Measurements from ENCODE around the gene JAG2.

Gene JAG2

DNA sequence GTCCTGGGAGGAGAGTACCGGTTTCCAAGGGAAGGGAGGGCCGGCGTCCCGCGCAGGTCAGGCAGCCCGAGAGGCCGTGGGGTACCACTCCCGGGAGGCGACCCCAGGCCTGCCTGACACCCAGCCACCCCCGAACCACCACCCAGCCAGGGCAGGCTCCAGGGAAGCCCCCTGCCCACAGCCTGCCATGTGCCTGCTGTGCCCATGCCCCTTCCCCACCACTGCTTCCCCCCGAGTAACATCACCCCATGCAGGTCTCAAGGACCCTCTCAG lies 10.2 kb upstream of the JAG2 start:
- TF ChIP-seq CTCF (IDR thresholded peaks at IDR 0.05; ENCODE audit: low read depth, low read length, missing control alignments), result no peak
- H3K4me3 ChIP-seq (replicated peaks; ENCODE audit: low read depth, low read length), result no peak overlapping the region
- no peak for DNase-seq (ENCODE audit: extremely low read depth, low read depth)

- DNase-seq (ENCODE audit: extremely low read depth, low read depth), result no peak
- TF ChIP-seq CTCF (IDR thresholded peaks at IDR 0.05; ENCODE audit: low read depth, low read length, missing control alignments), result no peak
These were observed 9.7 kb upstream of the JAG2 start for GRCh38 chr14:105178069-105178867.

DNA sequence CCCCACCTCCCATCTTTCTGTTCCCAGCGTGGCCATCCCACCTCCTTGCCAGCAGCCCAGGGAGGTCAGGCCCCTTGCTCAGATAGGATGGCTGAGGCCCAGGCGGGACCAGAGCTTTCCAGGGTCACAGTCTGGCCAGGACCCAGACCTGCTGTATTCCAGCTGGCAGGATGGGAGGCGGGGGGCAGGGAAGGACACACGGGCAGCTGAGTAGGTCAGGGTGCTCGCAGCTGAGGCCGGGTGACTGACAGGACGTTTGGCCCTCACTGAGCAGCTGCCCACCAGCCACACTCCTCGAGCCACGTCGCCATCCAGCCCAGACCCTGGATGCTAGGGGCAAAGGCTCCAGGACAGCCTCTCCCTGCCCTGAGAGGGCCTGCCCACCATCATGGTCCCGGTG lies 8.5 kb upstream of the JAG2 start:
- H3K4me3 ChIP-seq (replicated peaks; ENCODE audit: low read depth, low read length), result no peak overlapping the region
- DNase-seq (ENCODE audit: extremely low read depth, low read depth), result no peak
- no peak for TF ChIP-seq CTCF (IDR thresholded peaks at IDR 0.05; ENCODE audit: low read depth, low read length, missing control alignments)

More at GRCh38 chr14:105178069-105178867, 9.7 kb upstream of the JAG2 start:
- H3K4me3 ChIP-seq (replicated peaks; ENCODE audit: low read depth, low read length), result no peak overlapping the region

DNA sequence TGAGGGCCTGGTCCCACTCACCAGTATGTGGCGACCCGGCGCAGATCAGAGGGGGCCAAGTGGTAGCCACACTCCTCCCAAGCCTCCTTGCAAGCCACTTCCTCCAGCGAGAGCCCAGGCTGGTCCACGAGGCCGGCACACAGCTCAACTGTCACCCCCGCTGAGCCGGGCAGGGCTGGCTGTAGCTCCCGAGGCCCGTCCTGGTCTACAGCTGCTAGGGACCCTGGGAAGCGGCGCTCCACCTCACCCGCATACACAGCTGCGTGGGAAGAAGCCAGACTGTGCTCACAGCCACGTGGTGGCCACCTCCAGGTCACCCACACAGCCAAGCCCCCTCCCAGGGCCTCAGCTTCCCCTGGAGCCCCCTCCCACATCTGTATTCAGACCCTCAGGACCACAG lies 7.9 kb upstream of the JAG2 start:
- DNase-seq (ENCODE audit: extremely low read depth, low read depth), result no peak
- H3K4me3 ChIP-seq (replicated peaks; ENCODE audit: low read depth, low read length), result no peak overlapping the region
- TF ChIP-seq CTCF (IDR thresholded peaks at IDR 0.05; ENCODE audit: low read depth, low read length, missing control alignments), result no peak

- no peak overlapping the region for H3K4me3 ChIP-seq (replicated peaks; ENCODE audit: low read depth, low read length)
- DNase-seq (ENCODE audit: extremely low read depth, low read depth), result no peak
- TF ChIP-seq CTCF (IDR thresholded peaks at IDR 0.05; ENCODE audit: low read depth, low read length, missing control alignments), result no peak
These were observed 5.6 kb upstream of the JAG2 start for GRCh38 chr14:105173901-105174894.

GRCh38 chr14:105173145-105173544 lies 4.6 kb upstream of the JAG2 start:
- no peak for DNase-seq (ENCODE audit: extremely low read depth, low read depth)
- TF ChIP-seq CTCF (IDR thresholded peaks at IDR 0.05; ENCODE audit: low read depth, low read length, missing control alignments), result no peak
- H3K4me3 ChIP-seq (replicated peaks; ENCODE audit: low read depth, low read length), result no peak overlapping the region

All from HFF-Myc (cell line).